CD4-positive, alpha-beta T cell (primary cell): Measurements from ENCODE around the gene THEMIS. TPM values are rescaled to one million over a fixed set of nuclear protein-coding genes. Genes with fewer than 3 reads are reported as not detected.
A peak's percentile ranks its signal among the peaks of the same experiment; 100 is the strongest.

Source experiments
- ATAC-seq: fragments of 200-7000 bp; cut with Tn5 transposase; one replicate; pipeline ENCODE4 v1.10.0; 2022; ENCODE audit warnings: mild to moderate bottlenecking; ENCODE audit not compliant: poor library complexity
- CTCF ChIA-PET: fragments of 350-600 bp; sonication (Branson Sonifier 250); formaldehyde crosslinking; loops from one replicate; lab custom pipeline; 2021; ENCODE audit warnings: antibody characterized with exemption, inconsistent platforms; lab: Charles Lee
- POLR2A ChIA-PET: fragments of 350-600 bp; sonication (Branson Sonifier 250); formaldehyde crosslinking; loops from one replicate; lab custom pipeline; 2021; ENCODE audit warnings: antibody characterized with exemption, inconsistent platforms; lab: Charles Lee
- DNase-seq, 14 experiments: peaks; one replicate each; pipeline ENCODE4 v3.0.0-alpha.2; 2013 to 2020; ENCODE audit warnings: mixed read lengths in 2 of 14
- H3K27ac ChIP-seq, 2 donors: one replicate each; pipeline versions ENCODE4 v1.5.1 to v1.7.0; 2013; ENCODE audit warnings: low read length in 2 of 2, low read depth in 1 of 2, mild to moderate bottlenecking in 1 of 2
- H3K27me3 ChIP-seq, 2 experiments: 1 replicate in 1 of 2; 2 replicates in 1 of 2; pipeline versions ENCODE4 v1.6.1 to v1.7.0; 2013; ENCODE audit warnings: low read length in 2 of 2, control low read depth in 1 of 2, mild to moderate bottlenecking in 1 of 2, moderate library complexity in 1 of 2; ENCODE audit not compliant: insufficient read depth in 2 of 2, control insufficient read depth in 1 of 2
- H3K36me3 ChIP-seq: one replicate; pipeline ENCODE4 v1.6.1; 2013; ENCODE audit warnings: low read length, control low read depth; ENCODE audit not compliant: insufficient read depth
- H3K4me1 ChIP-seq: one replicate; pipeline ENCODE4 v1.6.1; 2013; ENCODE audit warnings: low read length, control low read depth; ENCODE audit not compliant: insufficient read depth
- H3K4me3 ChIP-seq: one replicate; pipeline ENCODE4 v1.5.1; 2013; ENCODE audit warnings: mild to moderate bottlenecking, low read length, moderate library complexity
- H3K9me3 ChIP-seq, 2 experiments: 1 replicate in 1 of 2; 2 replicates in 1 of 2; pipeline versions ENCODE4 v1.6.1 to v1.7.0; 2013; ENCODE audit warnings: low read length in 2 of 2, mild to moderate bottlenecking in 2 of 2, control low read depth in 1 of 2, moderate library complexity in 1 of 2; ENCODE audit not compliant: control insufficient read depth in 1 of 2, insufficient read depth in 1 of 2
- H3K27ac Mint-ChIP-seq: one replicate; pipeline ENCODE4 v1.8.0; 2020; ENCODE audit warnings: mixed read lengths
- H3K27me3 Mint-ChIP-seq: one replicate; pipeline ENCODE4 v1.8.0; 2021; ENCODE audit warnings: mixed read lengths
- H3K36me3 Mint-ChIP-seq: one replicate; pipeline ENCODE4 v1.8.0; 2021; ENCODE audit warnings: low read depth, mixed read lengths
- H3K4me1 Mint-ChIP-seq: one replicate; pipeline ENCODE4 v1.8.0; 2021; ENCODE audit warnings: low read depth, mixed read lengths
- H3K4me3 Mint-ChIP-seq: one replicate; pipeline ENCODE4 v1.8.0; 2020; ENCODE audit warnings: mild to moderate bottlenecking, mixed read lengths
- H3K9me3 Mint-ChIP-seq: one replicate; pipeline ENCODE4 v1.8.0; 2020; ENCODE audit warnings: mixed read lengths
- CTCF ChIP-seq: fragments of 200-600 bp; IDR thresholded peaks from one replicate; pipeline ENCODE4 v1.8.0; 2022; ENCODE audit warnings: antibody characterized with exemption, mild to moderate bottlenecking
- intact Hi-C, 2 experiments: fragments of 100-400 bp; cut with DNase I in 1 of 2; cut with micrococcal nuclease in 1 of 2; formaldehyde crosslinking; loops; one replicate each; pipeline versions ENCODE4 v1.15.1 to v1.9.0; 2023 to 2025; cut with DNase I, micrococcal nuclease
- total RNA-seq, 174 experiments: library from RNA in 2 of 174; stranded (reverse) in 2 of 174; gene quantifications; one replicate each; pipeline ENCODE4 v1.2.3 and lab custom pipeline; 2021 to 2026

THEMIS gene
- total RNA-seq, 2 experiments from 2014 or later: 25.0 to 25.3 TPM

- H3K4me1 Mint-ChIP-seq: peaks cover 89% of the 10 kb centered on the region
- peak overlapping the region; percentile 69 for H3K4me3 Mint-ChIP-seq
- Histone ChIP-seq H3K27me3 (no peaks in the 10 kb centered on the region), H3K36me3 (peaks cover 7% of the 10 kb centered on the region), H3K4me3 (no peak overlapping the region), H3K27ac (no peak overlapping the region), H3K9me3 (peaks cover 2 to 3% of the 10 kb centered on the region in 2 experiments), H3K4me1 (peaks cover 10% of the 10 kb centered on the region)
- no peak for TF ChIP-seq CTCF
- no peaks in the 10 kb centered on the region for H3K9me3 Mint-ChIP-seq
- H3K27ac Mint-ChIP-seq: peak overlapping the region; percentile 74
- peaks cover 54% of the 10 kb centered on the region for H3K36me3 Mint-ChIP-seq
- ChIA-PET POLR2A (interaction anchor here (0.5 to 1.3 kb wide), 4 partner anchors 8 to 93 kb away, joined by 3 to 5 read pairs (median 4); no protein-coding TSS in a partner anchor), CTCF (interaction anchor here (0.6 to 1.2 kb wide), 4 partner anchors 19 to 1923 kb away, joined by 3 to 4 read pairs (median 3); no protein-coding TSS in a partner anchor)
- peak in 3 of 14 experiments; percentile 10 to 55 (median 36) for DNase-seq
- no peaks in the 10 kb centered on the region for H3K27me3 Mint-ChIP-seq
- intact Hi-C loops: loop anchor here (1.0 to 5.0 kb wide), 3 partner anchors 15 to 38 kb away; partner anchors contain the start of gene THEMIS (in 1 of the 2)
- ATAC-seq: peak; percentile 31
These were observed 21.2 kb downstream of the THEMIS start for GRCh38 chr6:127879685-127880084.

DNA sequence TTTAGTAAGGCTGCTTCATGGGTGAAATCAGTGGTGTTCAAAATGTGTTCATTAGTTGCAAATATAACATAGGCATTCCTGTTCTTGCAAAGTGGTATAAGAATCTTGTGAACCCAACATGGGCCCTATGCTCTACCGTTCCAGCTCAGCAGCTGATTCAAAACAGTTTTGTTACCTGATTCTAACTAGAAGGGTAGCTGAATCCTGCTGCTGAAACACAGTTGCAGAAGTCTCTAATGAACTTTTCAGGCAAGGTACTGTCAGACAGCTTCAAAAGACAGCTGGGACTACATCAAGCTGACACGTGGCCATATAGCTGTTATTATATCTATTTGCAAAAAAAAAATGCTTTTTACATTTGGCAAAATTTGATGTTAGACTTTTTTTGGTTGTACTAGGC, 22.7 kb downstream of the THEMIS start:
- Histone ChIP-seq H3K27ac (no peak overlapping the region), H3K36me3 (peaks cover 5% of the 10 kb centered on the region), H3K27me3 (no peaks in the 10 kb centered on the region), H3K4me1 (peaks cover 9% of the 10 kb centered on the region), H3K4me3 (no peak overlapping the region), H3K9me3 (peaks cover 3 to 9% of the 10 kb centered on the region in 2 experiments)
- no peak for TF ChIP-seq CTCF
- ChIA-PET CTCF (interaction anchor here (0.8 kb wide), 2 partner anchors 9 to 23 kb away, joined by 3 to 4 read pairs; no protein-coding TSS in a partner anchor), POLR2A (interaction anchor here (0.9 to 2.0 kb wide), 3 partner anchors 9 to 22 kb away, joined by 3 to 6 read pairs (median 3); no protein-coding TSS in a partner anchor)
- Mint-ChIP-seq H3K4me1 (peaks cover 80% of the 10 kb centered on the region), H3K9me3 (no peaks in the 10 kb centered on the region), H3K4me3 (peak overlapping the region; percentile 42), H3K27me3 (no peaks in the 10 kb centered on the region), H3K27ac (peak overlapping the region; percentile 74), H3K36me3 (peaks cover 58% of the 10 kb centered on the region)
- DNase-seq (peak in 1 of 14 experiments; percentile 8), ATAC-seq (peak; percentile 43)
- intact Hi-C loops: loop anchor here in 1 of 2 experiments (5.0 kb wide), 1 partner anchor 39 kb away; no protein-coding TSS in a partner anchor

GRCh38 chr6:127877231-127877630, 23.6 kb downstream of the THEMIS start:
- no peaks in the 10 kb centered on the region for H3K27me3 ChIP-seq
- TF ChIP-seq CTCF: no peak
- CTCF ChIA-PET: no interaction called here
- DNase-seq (no peak), ATAC-seq (no peak)
- H3K36me3 ChIP-seq: peaks cover 8% of the 10 kb centered on the region
- intact Hi-C loops: loop anchor here in 1 of 2 experiments (5.0 kb wide), 1 partner anchor 40 kb away; no protein-coding TSS in a partner anchor
- no peak overlapping the region for H3K4me3 ChIP-seq
- Mint-ChIP-seq H3K9me3 (no peaks in the 10 kb centered on the region), H3K27me3 (no peaks in the 10 kb centered on the region), H3K36me3 (peaks cover 62% of the 10 kb centered on the region), H3K4me3 (peak overlapping the region; percentile 42), H3K27ac (peak overlapping the region; percentile 74), H3K4me1 (peaks cover 73% of the 10 kb centered on the region)
- POLR2A ChIA-PET: interaction anchor here (2.0 kb wide), 1 partner anchor 22 kb away, joined by 6 read pairs; no protein-coding TSS in a partner anchor
- peaks cover 3 to 16% of the 10 kb centered on the region in 2 experiments for H3K9me3 ChIP-seq
- no peak overlapping the region for H3K27ac ChIP-seq
- H3K4me1 ChIP-seq: peaks cover 9% of the 10 kb centered on the region
